ENCODE data around the gene MAD1L1.
"Not testable (repeated sequence)": the region's sequence is repeated elsewhere in the genome, so short reads cannot be mapped to it uniquely, and the experiment has no call there.

The MAD1L1 gene

DNA sequence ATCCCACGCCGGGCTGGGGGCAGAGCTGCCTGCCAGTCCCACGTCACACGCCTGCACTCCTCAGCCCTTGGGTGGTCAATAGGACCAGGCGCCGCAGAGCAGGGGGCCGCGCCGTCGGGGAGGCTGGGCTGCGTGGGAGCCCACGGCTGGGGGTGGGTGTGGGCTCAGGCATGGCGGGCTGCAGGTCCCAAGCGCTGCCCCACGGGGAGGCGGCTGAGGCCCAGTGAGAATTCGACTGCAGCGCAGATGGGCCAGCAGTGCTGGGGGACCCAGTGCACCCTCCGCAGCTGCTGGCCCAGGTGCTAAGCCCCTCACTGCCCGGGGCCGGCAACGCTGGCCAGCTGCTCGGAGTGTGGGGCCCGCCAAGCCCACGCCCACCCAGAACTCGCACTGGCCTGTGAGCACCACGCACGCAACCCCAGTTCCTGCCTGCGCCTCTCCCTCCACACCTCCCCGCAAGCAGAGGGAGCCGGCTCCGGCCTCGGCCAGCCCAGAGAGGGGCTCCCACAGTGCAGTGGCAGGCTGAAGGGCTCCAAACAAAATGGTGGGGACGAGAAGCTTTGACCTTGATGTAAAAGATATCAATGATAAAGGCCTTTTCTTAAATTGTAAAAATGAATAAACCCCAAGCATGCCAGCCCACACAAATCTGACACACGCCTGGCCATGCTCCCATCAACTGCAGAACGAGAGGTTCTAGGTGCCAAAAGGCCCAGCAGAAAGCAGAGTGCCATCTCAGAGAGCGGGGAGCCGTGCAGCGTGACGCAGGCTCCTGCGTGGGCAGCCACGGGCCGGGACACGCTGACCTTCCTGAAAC, 255.5 kb downstream of the MAD1L1 start:
- no peak for DNase-seq

DNA sequence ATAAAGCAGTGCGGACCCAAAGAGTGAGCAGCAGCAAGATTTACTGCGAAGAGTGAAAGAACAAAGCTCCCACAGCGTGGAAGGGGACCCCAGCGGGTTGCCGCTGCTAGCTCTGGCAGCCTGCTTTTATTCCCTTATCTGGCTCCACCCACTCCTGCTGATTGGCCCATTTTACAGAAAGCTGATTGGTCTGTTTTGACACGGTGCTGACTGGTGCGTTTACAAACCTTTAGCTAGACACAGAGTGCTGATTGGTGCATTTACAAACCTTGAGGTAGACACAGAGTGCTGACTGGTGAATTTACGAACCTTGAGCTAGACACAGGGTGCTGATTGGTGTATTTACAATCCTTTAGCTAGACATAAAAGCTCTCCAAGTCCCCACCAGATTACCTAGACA, 256.2 kb downstream of the MAD1L1 start:
- DNase-seq: not testable (repeated sequence)

GRCh38 chr7:1975581-1975980, 257.2 kb downstream of the MAD1L1 start:
- no peak for DNase-seq

DNA sequence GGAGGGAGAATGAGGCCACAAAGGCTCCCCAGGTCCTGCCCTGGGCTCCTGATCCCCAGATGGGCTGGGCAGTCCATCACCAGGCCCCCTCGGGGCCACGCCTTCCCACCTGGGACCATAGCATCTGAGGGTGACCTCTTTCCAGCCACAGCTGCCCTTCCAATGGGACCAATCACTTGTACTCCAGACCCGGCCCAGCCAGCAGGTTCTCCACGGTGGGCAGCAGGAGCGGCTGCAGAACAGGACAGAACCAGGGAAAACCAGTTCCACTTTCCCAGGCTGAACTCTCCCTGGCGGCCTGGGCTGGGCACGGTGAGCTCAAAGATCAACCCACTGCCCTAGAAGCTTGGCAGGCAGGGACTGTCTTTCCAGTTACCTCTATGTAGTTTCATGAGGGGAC, 257.6 kb downstream of the MAD1L1 start:
- DNase-seq: no peak

GRCh38 chr7:1974290-1975101, 258.2 kb downstream of the MAD1L1 start:
- DNase-seq: no peak

- no peak for DNase-seq
Observed at GRCh38 chr7:1973321-1974251, 259.2 kb downstream of the MAD1L1 start.

DNA sequence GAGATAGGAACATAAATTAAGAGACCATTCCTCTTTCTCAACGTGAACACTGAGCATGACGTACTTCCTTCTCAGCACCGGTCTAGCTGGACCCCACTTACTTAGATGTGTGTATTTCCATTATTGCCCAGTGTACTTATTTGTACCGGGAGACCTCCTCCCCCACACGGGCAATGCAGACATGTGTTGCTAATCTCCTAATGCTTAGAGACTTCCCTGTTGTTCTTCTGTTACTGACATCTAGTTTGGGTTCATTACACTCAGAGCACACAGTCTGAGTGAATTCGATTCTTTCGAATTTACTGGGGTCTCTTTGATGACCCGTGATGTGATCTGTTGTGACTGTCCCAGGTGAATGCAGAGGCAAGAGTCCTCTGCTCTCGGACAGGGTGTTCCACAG, 260.0 kb downstream of the MAD1L1 start:
- no peak for DNase-seq

- no peak for DNase-seq
Observed at GRCh38 chr7:1971946-1972654, 260.6 kb downstream of the MAD1L1 start.

DNA sequence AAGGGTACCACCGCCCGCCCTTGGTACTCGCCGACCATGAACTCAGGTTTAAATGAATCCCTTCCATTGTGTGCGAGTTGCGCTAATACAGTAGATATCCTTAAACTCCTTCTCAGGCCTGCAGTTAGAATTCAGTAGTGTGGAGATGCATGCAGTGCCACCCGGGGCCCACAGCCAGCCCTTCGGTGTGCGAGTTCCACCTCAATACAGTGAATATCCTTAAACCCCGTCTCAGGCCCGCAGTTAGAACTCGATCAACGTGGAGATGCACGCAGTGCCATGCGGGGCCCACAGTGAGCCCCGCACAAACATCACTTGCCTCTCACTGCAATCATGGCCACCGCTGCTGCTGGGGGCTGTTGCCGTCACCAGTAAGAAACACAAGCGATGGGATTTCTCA, 261.9 kb downstream of the MAD1L1 start:
- DNase-seq: no peak

- DNase-seq: not testable (repeated sequence)
Observed at GRCh38 chr7:1970285-1970660, 262.5 kb downstream of the MAD1L1 start.

DNA sequence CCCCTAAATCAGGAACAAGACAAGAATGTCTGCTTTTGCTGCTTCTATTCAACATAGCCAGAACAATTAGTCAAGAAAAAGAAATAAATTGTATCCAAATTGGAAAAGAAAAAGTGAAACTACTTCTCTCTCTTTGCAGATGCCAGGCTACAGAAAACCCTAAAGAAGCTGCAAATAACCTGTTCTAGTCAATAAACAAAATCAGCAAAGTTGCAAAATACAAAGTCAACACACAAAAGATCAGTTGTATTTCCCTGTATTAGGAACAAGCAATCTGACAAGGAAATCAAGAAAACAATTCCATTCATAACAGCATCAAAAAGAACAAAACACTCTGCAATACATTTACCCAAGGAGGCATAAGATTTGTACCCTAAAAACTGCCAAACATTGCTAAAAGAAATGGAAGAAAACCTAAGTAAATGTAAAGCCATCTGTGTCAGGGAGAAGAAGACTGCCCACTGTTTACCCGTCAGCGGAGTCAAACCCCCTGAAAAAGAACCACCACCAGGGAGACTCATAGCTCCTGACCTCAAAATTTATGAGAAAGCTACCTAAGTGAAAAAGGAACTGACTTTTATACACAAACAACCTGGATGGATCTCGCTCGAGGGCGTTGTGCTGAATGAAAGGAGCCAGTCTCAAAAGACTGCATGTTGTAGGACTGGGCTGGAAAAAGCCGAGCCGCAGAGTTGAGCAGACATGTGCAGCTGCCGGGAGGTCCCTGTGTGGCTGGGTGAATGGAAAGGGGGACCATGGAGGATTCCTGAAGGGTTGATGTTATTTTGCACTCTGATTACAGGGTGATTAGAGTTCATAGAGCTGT, 263.1 kb downstream of the MAD1L1 start:
- DNase-seq: no peak

GRCh38 chr7:1968397-1969111, 264.2 kb downstream of the MAD1L1 start:
- no peak for DNase-seq

DNA sequence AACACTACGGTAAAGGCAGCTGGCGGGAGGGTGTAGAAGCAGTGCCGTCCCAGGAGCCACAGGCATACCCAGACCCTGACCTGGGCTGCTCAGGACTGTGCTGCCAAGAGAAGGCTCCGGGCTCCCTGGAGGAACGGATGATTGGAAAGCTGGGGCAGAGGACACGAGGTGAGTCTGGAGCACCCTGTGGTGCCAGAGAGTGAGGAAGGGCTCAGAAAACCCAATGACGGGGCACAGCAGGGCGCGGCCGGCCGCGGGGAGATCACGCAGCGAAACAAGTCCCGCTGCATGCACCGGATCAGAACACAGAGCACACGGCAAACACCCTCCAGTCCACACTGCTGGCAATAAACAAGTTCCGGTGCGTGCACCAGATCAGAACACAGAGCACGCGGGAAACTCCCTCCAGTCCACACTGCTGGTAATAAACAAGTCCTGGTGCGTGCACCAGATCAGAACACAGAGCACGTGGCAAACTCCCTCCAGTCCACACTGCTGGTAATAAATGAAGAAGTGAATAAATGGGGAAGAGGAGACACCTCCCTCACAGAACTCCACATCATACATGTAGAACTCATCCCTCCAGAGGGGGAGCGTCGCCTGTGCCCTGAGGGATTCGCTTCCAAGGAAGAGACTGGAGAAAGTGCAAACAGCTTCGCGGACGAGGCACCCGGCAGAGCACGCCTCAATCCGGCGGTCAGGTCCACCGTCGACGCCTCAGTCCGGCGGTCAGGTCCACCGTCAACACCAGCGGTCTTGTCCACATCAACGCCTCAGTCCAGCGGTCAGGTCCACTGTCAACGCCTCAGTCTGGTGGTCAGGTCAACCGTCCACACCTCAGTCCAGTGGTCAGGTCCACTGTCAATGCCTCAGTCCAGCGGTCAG, 265.0 kb downstream of the MAD1L1 start:
- DNase-seq: no peak

GRCh38 chr7:1966631-1967200, 266.0 kb downstream of the MAD1L1 start:
- DNase-seq: no peak

DNA sequence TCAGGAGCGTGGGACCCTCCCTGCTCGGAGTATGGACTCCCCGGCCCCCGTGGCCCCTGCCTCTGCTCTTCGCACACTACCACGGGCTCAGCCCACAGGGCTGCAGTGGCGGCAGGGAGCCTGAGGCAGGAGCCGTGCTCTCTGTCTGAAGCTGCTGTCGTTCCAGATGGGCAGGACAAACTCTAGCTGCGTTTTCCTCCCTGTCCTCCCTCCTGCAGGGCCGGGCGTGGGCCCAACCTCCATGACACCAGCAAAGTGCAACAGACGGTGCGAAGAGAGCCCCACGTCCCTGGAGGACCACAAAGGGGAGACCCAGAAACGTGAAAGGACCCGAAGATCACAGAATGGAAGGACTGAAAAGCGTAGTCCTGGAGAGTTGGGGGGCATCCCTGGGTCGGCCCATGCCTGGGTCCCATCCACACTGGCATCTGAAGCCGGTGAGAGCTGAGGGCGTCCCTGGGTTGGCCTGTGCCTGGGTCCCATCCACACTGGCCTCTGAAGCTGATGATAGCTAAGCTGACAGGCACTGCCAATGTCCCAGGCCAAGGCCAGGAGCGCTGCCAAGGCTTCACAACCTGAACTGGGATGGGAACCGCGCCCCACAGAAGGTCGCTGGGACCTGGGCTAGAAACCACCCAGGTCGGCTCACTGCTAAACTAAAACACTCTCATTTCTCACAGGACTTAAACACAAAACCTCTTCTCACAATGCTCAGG, 267.0 kb downstream of the MAD1L1 start:
- DNase-seq: no peak

- DNase-seq: no peak
Observed at GRCh38 chr7:1964913-1965578, 267.7 kb downstream of the MAD1L1 start.

DNA sequence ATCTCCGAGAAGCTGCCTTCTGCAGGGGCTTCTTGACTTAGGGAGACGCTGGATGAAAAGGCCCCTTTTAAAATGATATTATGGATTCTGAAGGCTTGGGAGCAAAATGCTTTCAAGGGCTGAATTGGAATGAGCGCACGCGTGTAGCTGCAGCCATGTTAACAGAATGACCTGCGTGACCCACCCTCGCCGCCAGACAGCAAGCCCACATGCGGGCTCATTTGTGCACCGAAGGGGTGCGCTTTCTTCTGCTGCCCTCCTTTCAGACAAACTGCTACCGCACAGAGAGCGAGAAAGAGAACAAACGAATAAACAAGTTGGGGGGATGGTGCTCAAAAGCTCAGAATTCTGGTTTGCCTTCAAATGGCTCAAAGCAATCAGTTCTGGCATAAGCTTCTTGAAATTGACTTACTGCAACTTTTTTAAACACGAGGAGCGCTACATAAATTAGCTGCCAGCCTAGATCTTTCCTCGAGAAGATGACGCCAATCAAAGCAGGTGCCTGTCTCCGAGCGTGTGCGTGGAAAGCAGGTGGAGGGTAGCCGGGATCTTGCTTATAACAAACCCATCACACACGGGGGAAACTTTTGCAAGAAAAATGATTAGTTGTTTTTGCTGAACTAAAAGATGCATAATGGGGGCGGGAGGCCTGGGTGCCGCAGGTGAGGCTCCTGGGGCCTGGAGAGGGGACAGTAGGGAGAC, 268.4 kb downstream of the MAD1L1 start:
- no peak for DNase-seq
